Retinal pigment epithelial cell (primary cell): Measurements from ENCODE around the gene AWAT2.

Source experiments
- DNase-seq: peaks from one replicate; pipeline ENCODE4 v3.0.0-alpha.2; 2010; ENCODE audit warnings: low read depth
- H3K4me3 ChIP-seq: 2 replicates; pipeline ENCODE4 v1.5.1; 2011; ENCODE audit warnings: mild to moderate bottlenecking, low read length, control low read depth, moderate library complexity
- CTCF ChIP-seq: conservative IDR thresholded peaks from 2 replicates; pipeline ENCODE4 v1.5.1; 2011; ENCODE audit warnings: low read depth, low read length, control low read depth, inconsistent platforms

The AWAT2 gene

GRCh38 chrX:70033348-70034051 lies 16.2 kb downstream of the AWAT2 start:
- TF ChIP-seq CTCF, result peak; percentile 60
- no peak overlapping the region for H3K4me3 ChIP-seq
- DNase-seq, result no peak

- TF ChIP-seq CTCF, result no peak
- no peak for DNase-seq
- no peak overlapping the region for H3K4me3 ChIP-seq
Measured at GRCh38 chrX:70032792-70033191, 16.9 kb downstream of the AWAT2 start.

- TF ChIP-seq CTCF, result peak; percentile 84
- no peak overlapping the region for H3K4me3 ChIP-seq
- DNase-seq, result no peak
Measured at GRCh38 chrX:70030301-70030767, 19.4 kb downstream of the AWAT2 start.

GRCh38 chrX:70029863-70030262 lies 19.9 kb downstream of the AWAT2 start:
- H3K4me3 ChIP-seq, result no peak overlapping the region
- TF ChIP-seq CTCF, result no peak
- DNase-seq, result no peak

GRCh38 chrX:70026851-70027200 lies 22.9 kb downstream of the AWAT2 start:
- TF ChIP-seq CTCF, result no peak
- H3K4me3 ChIP-seq, result no peak overlapping the region
- DNase-seq, result no peak

- no peak for DNase-seq
- no peak for TF ChIP-seq CTCF
- H3K4me3 ChIP-seq, result no peak overlapping the region
Measured at GRCh38 chrX:70026112-70026850, 23.5 kb downstream of the AWAT2 start.

- DNase-seq, result no peak
- no peak overlapping the region for H3K4me3 ChIP-seq
- no peak for TF ChIP-seq CTCF
Measured at GRCh38 chrX:70025464-70025863, 24.3 kb downstream of the AWAT2 start.
